HepG2 (cell line): ENCODE data around the gene SLC29A2. TPM values are rescaled to one million over a fixed set of nuclear protein-coding genes. Genes with fewer than 3 reads are reported as not detected.
A peak's percentile ranks its signal among the peaks of the same experiment; 100 is the strongest.

Experiments
- BATF2 ChIP-seq: sonication (generic); formaldehyde crosslinking; IDR thresholded peaks from 2 replicates; pipeline ENCODE4 v1.8.0; 2022; ENCODE audit warnings: mild to moderate bottlenecking, missing genetic modification reagents, moderate library complexity
- CHD2 ChIP-seq: IDR thresholded peaks from 2 replicates; pipeline ENCODE4 v1.6.1; 2011; ENCODE audit warnings: low read depth, low read length, improper control_type of control experiment
- GPBP1L1 ChIP-seq: sonication (generic); formaldehyde crosslinking; IDR thresholded peaks from 2 replicates; pipeline ENCODE4 v1.5.0; 2020; ENCODE audit warnings: mild to moderate bottlenecking, missing genetic modification reagents
- HNF1B ChIP-seq: sonication (generic); formaldehyde crosslinking; IDR thresholded peaks from 2 replicates; pipeline ENCODE4 v1.5.1; 2020; ENCODE audit warnings: mild to moderate bottlenecking, moderate library complexity, missing genetic modification reagents
- MNT ChIP-seq: fragments of 450-650 bp; IDR thresholded peaks from 2 replicates; pipeline ENCODE4 v1.6.1; 2016
- TBX2 ChIP-seq: sonication (generic); formaldehyde crosslinking; IDR thresholded peaks from 2 replicates; pipeline ENCODE4 v1.5.0; 2020; ENCODE audit warnings: missing genetic modification reagents, mild to moderate bottlenecking, borderline replicate concordance
- ZNF280B ChIP-seq: sonication (generic); formaldehyde crosslinking; IDR thresholded peaks from 2 replicates; pipeline ENCODE4 v1.5.0; 2020; ENCODE audit warnings: missing genetic modification reagents, mild to moderate bottlenecking, borderline replicate concordance
- ZNF318 ChIP-seq: sonication (generic); formaldehyde crosslinking; IDR thresholded peaks from 2 replicates; pipeline ENCODE4 v1.4.0; 2020; ENCODE audit warnings: mild to moderate bottlenecking, missing genetic modification reagents
- ZNF616 ChIP-seq: sonication (generic); formaldehyde crosslinking; IDR thresholded peaks from 2 replicates; pipeline ENCODE4 v1.5.0; 2020; ENCODE audit warnings: low read depth, mild to moderate bottlenecking, missing genetic modification reagents
- polyA plus RNA-seq, 8 experiments: library from polyadenylated mRNA; depleted of rRNA in 3 of 8; stranded (reverse) in 7 of 8; unstranded in 1 of 8; fragments of >200 nt; fragmentation: Illumina TruSeq in 4 of 8; extraction: Trizol in 4 of 8; gene quantifications; 2 replicates each; pipeline versions ENCODE4 v1.2.1 to v1.2.3, GENCODE V29; 2011 to 2016; ENCODE audit warnings: low read depth in 4 of 8, missing spikeins in 1 of 8, mixed read lengths in 1 of 8; ENCODE audit not compliant: insufficient read depth in 1 of 8
- total RNA-seq, 5 experiments: library from RNA; depleted of rRNA; stranded (reverse); fragments of >200 nt; fragmentation: Illumina TruSeq; extraction: Trizol; gene quantifications; 2 replicates each; pipeline ENCODE4 v1.2.3, GENCODE V29; 2016; ENCODE audit warnings: low read depth in 1 of 5

The SLC29A2 gene
- total and polyA plus RNA-seq, 2 of the 13 experiments (the other 11 are each of a cell fraction or from before 2014, with no cell fraction given): 0.63 to 0.66 TPM

- TF ChIP-seq ZNF318 (CRISPR knock-in tag) (peak; percentile 59; the same call in 1 of the 2 replicates), HNF1B (CRISPR knock-in tag) (peak; percentile 74; the same call in 1 of the 2 replicates), MNT (peak; percentile 50), ZNF280B (CRISPR knock-in tag) (no peak; the same call in 1 of the 2 replicates), CHD2 (no peak), GPBP1L1 (no peak), BATF2 (no peak), TBX2 (CRISPR knock-in tag) (no peak; the same call in 1 of the 2 replicates), ZNF616 (CRISPR knock-in tag) (peak; percentile 84; the same call in 1 of the 2 replicates)
Measured at GRCh38 chr11:66344550-66345315, 26.8 kb downstream of the SLC29A2 start, which contains the start of gene BRMS1 (continued).
